ENCODE data around the gene PCDHGB6. TPM values are rescaled to one million over a fixed set of nuclear protein-coding genes. Genes with fewer than 3 reads are reported as not detected.
"Not testable (repeated sequence)": the region's sequence is repeated elsewhere in the genome, so short reads cannot be mapped to it uniquely, and the experiment has no call there.

The PCDHGB6 gene
- total RNA-seq, 4 donors from 2014 or later: 1.4 to 5.7 (median 4.2) TPM

- intact Hi-C loops (cut with DNase I): loop anchor here (10.0 kb wide), 2 partner anchors 113 to 143 kb away; no protein-coding TSS in a partner anchor
- WGBS, 2 donors: 54 to 66% methylated on average over 3 of the region's 3 CpGs
- Histone ChIP-seq H3K27ac (no peak overlapping the region), H3K4me1 (peaks cover 0 to 4% (median 0%) of the 10 kb centered on the region in 3 donors), H3K4me3 (peak overlapping the region in 1 of 4 donors; percentile 20), H3K36me3 (peaks cover 0 to 8% (median 0%) of the 10 kb centered on the region in 3 donors), H3K9me3 (peaks cover 4 to 96% (median 84%) of the 10 kb centered on the region in 3 donors), H3K27me3 (peaks cover 0 to 51% (median 0%) of the 10 kb centered on the region in 4 donors)
- no peak for DNase-seq
- TF ChIP-seq CTCF (IDR thresholded peaks at IDR 0.05) (no peak), POLR2A (IDR thresholded peaks at IDR 0.05) (no peak)
Observed at GRCh38 chr5:141411575-141411974, 3.8 kb downstream of the PCDHGB6 start.

DNA sequence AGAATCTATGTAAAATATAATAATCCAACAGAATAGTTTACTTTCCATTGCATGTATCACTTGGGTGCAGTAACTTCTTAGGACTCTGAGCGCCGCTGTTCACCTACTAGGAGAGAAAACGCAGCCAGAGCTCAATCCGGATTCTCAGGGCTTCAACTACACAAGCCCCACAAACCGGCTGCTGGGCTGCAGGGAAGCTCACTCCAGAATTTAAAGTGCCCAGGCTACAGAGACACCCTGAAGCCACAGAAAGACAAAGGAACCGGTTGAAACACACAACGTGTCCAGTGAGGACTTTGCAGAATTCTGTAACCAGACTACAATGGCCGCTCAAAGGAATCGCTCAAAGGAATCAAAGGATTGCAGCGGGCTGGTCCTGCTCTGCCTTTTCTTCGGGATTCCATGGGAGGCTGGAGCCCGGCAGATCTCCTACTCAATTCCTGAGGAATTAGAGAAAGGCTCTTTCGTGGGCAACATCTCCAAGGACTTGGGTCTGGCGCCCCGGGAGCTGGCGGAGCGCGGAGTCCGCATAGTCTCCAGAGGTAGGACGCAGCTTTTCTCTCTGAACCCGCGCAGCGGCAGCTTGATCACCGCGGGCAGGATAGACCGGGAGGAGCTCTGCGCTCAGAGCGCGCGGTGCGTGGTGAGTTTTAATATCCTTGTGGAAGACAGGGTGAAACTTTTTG is 5.2 kb downstream of the PCDHGB6 start, which contains the start of gene PCDHGA10:
TSS of gene PCDHGA10 (plus strand) at position 134 of the 686 bp plus-strand sequence. CDS start at position 323, 189 bp downstream.
- H3K36me3 ChIP-seq: peaks cover 0 to 8% (median 0%) of the 10 kb centered on the region in 3 donors
- intact Hi-C loops (cut with DNase I): loop anchor here (10.0 kb wide), 2 partner anchors 112 to 142 kb away; no protein-coding TSS in a partner anchor
- TF ChIP-seq POLR2A (IDR thresholded peaks at IDR 0.05): no peak
- peak in 4 of 6 experiments; percentile 36 to 64 (median 57) for TF ChIP-seq CTCF (IDR thresholded peaks at IDR 0.05)
- 20 to 27% methylated on average over 18 to 26 of the region's 31 CpGs for WGBS, 2 donors
- no peak for DNase-seq
- H3K9me3 ChIP-seq: peaks cover 4 to 96% (median 86%) of the 10 kb centered on the region in 3 donors
- peak within 1 kb of the TSS; percentile 20 to 56 (median 36) for H3K4me3 ChIP-seq
- peaks cover 0 to 44% (median 0%) of the 10 kb centered on the region in 4 donors for H3K27me3 ChIP-seq
- H3K27ac ChIP-seq: peak within 1 kb of the TSS in 1 of 4 donors; percentile 30
- peaks cover 0 to 4% (median 0%) of the 10 kb centered on the region in 3 donors for H3K4me1 ChIP-seq

GRCh38 chr5:141413540-141414069 is 5.8 kb downstream of the PCDHGB6 start:
- peak overlapping the region in 1 of 4 donors; percentile 30 for H3K27ac ChIP-seq
- H3K4me1 ChIP-seq: peaks cover 0 to 4% (median 0%) of the 10 kb centered on the region in 3 donors
- intact Hi-C loops (cut with DNase I): loop anchor here (10.0 kb wide), 2 partner anchors 111 to 141 kb away; no protein-coding TSS in a partner anchor
- no peak for DNase-seq
- peaks cover 0 to 8% (median 0%) of the 10 kb centered on the region in 3 donors for H3K36me3 ChIP-seq
- TF ChIP-seq CTCF (IDR thresholded peaks at IDR 0.05) (no peak), POLR2A (IDR thresholded peaks at IDR 0.05) (no peak)
- peak overlapping the region; percentile 20 to 56 (median 36) for H3K4me3 ChIP-seq
- H3K27me3 ChIP-seq: peaks cover 0 to 39% (median 0%) of the 10 kb centered on the region in 4 donors
- H3K9me3 ChIP-seq: peaks cover 4 to 96% (median 86%) of the 10 kb centered on the region in 3 donors
- 21 to 25% methylated on average over 16 to 25 of the region's 25 CpGs for WGBS, 2 donors

DNA sequence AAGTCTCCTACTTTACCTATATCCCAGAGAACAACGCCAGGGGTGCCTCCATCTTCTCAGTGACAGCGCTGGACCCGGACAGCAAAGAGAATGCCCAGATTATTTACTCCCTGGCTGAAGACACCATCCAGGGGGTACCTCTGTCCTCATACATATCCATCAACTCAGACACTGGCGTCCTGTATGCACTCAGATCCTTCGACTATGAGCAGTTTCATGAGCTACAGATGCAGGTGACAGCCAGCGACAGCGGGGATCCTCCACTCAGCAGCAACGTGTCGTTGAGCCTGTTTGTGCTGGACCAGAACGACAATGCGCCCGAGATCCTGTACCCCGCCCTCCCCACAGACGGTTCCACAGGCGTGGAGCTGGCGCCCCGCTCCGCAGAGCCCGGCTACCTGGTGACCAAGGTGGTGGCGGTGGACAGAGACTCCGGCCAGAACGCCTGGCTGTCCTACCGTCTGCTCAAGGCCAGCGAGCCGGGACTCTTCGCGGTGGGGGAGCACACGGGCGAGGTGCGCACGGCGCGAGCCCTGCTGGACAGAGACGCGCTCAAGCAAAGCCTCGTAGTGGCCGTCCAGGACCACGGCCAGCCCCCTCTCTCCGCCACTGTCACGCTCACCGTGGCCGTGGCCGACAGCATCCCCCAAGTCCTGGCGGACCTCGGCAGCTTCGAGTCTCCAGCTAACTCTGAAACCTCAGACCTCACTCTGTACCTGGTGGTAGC is 6.9 kb downstream of the PCDHGB6 start:
- H3K9me3 ChIP-seq: peaks cover 13 to 96% (median 86%) of the 10 kb centered on the region in 3 donors
- not testable (repeated sequence) for DNase-seq, H3K27ac ChIP-seq, H3K4me3 ChIP-seq, H3K4me1 ChIP-seq
- WGBS, 2 donors: 23 to 32% methylated on average over 2 to 9 of the region's 46 CpGs
- intact Hi-C loops (cut with DNase I): loop anchor here (10.0 kb wide), 2 partner anchors 110 to 140 kb away; no protein-coding TSS in a partner anchor
- H3K27me3 ChIP-seq: peaks cover 0 to 38% (median 0%) of the 10 kb centered on the region in 4 donors
- peaks cover 0 to 14% (median 0%) of the 10 kb centered on the region in 3 donors for H3K36me3 ChIP-seq

GRCh38 chr5:141415275-141415618 is 7.4 kb downstream of the PCDHGB6 start:
- not testable (repeated sequence) for DNase-seq, H3K4me1 ChIP-seq, H3K27ac ChIP-seq, H3K4me3 ChIP-seq
- H3K9me3 ChIP-seq: peaks cover 19 to 96% (median 85%) of the 10 kb centered on the region in 3 donors
- H3K27me3 ChIP-seq: peaks cover 0 to 37% (median 0%) of the 10 kb centered on the region in 4 donors
- intact Hi-C loops (cut with DNase I): loop anchor here (10.0 kb wide), 2 partner anchors 110 to 140 kb away; no protein-coding TSS in a partner anchor
- H3K36me3 ChIP-seq: peaks cover 0 to 16% (median 0%) of the 10 kb centered on the region in 3 donors
- 23 to 28% methylated on average over 7 to 20 of the region's 24 CpGs for WGBS, 2 donors
